Thymus (tissue), 11 donors: ENCODE data around the gene KLHL2. TPM values are rescaled to one million over a fixed set of nuclear protein-coding genes. Genes with fewer than 3 reads are reported as not detected.
"Not testable (repeated sequence)": the region's sequence is repeated elsewhere in the genome, so short reads cannot be mapped to it uniquely, and the experiment has no call there.

ENCODE experiments used
- DNase-seq, 9 donors: peaks; one replicate each; pipeline ENCODE4 v3.0.0-alpha.2; 2013; ENCODE audit warnings: low spot score in 9 of 9, low read depth in 6 of 9, missing footprints in 1 of 9
- H3K27ac ChIP-seq, 2 donors: one replicate each; pipeline ENCODE4 v1.5.1; 2013; ENCODE audit warnings: control low read depth in 1 of 2, low read depth in 1 of 2, low read length in 1 of 2, mild to moderate bottlenecking in 1 of 2, moderate library complexity in 1 of 2
- H3K27me3 ChIP-seq, 2 donors: one replicate each; pipeline ENCODE4 v1.5.1; 2013; ENCODE audit warnings: low read length in 1 of 2; ENCODE audit not compliant: control insufficient read depth in 2 of 2, insufficient read depth in 1 of 2
- H3K36me3 ChIP-seq, 2 donors: one replicate each; pipeline ENCODE4 v1.5.1; 2013; ENCODE audit warnings: low read length in 1 of 2, mild to moderate bottlenecking in 1 of 2, moderate library complexity in 1 of 2; ENCODE audit not compliant: control insufficient read depth in 2 of 2, insufficient read depth in 2 of 2
- H3K4me1 ChIP-seq, 2 donors: one replicate each; pipeline ENCODE4 v1.5.1; 2013; ENCODE audit warnings: low read length in 2 of 2; ENCODE audit not compliant: control insufficient read depth in 2 of 2, insufficient read depth in 2 of 2
- H3K4me3 ChIP-seq, 2 donors: one replicate each; pipeline ENCODE4 v1.5.1; 2013; ENCODE audit warnings: low read length in 2 of 2, control low read depth in 1 of 2, mild to moderate bottlenecking in 1 of 2
- H3K9me3 ChIP-seq, 2 donors: one replicate each; pipeline ENCODE4 v1.5.1; 2013; ENCODE audit warnings: low read length in 1 of 2, mild to moderate bottlenecking in 1 of 2; ENCODE audit not compliant: control insufficient read depth in 2 of 2, insufficient read depth in 1 of 2
- WGBS: extraction: QIAGEN DNeasy Blood & Tissue Kit; methylation state at CpG from one replicate; pipeline ENCODE4 v1.1.7; 2013; 5-methylcytosine and 5-hydroxymethylcytosine counted together
- polyA plus RNA-seq: library from polyadenylated mRNA; stranded (reverse); fragments of 200-250 nt; gene quantifications from one replicate; pipeline ENCODE4 v1.2.3, GENCODE V29; 2013
- total RNA-seq: library from RNA; stranded (reverse); fragments of 120-200 nt; gene quantifications from one replicate; pipeline ENCODE4 v1.2.4, GENCODE V29; 2013
- donor health status: healthy.

KLHL2 gene
- total and polyA plus RNA-seq, 2 donors: 12.1 to 29.3 TPM

DNA sequence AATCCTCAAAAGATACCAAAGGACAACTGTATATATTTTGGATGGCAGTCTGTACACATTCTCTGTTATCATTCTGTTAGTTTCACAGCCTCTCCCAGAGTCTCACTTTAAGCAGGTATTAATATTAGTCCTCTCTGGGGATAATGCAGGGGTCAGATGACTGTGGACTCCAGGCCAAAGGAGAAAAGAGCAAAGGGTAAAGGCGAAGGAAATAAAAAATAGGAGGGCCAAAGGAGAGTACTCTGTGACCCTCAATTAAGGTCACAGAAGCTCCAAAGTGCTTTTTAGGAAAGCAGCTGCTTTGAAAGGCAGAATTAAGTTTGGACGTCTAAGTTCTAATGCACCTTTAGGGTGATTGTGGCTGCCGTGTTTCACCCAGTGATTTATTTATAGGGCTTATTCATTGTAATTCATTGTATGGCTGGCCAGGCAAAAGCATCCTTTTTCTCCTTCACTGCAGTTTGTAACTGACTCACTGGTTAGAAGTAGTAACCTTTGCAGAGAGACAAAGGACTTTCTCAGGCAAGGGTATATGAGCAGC lies 127.9 kb downstream of the KLHL2 start:
- H3K4me1 ChIP-seq: no peaks in the 10 kb centered on the region
- WGBS: 96% methylated on average over 3 of the region's 3 CpGs
- H3K36me3 ChIP-seq: peaks cover 6 to 38% of the 10 kb centered on the region in 2 donors
- H3K27ac ChIP-seq: no peak overlapping the region
- DNase-seq: no peak
- H3K4me3 ChIP-seq: no peak overlapping the region
- H3K9me3 ChIP-seq: no peaks in the 10 kb centered on the region
- no peaks in the 10 kb centered on the region for H3K27me3 ChIP-seq

- Histone ChIP-seq H3K4me1 (no peaks in the 10 kb centered on the region), H3K36me3 (peaks cover 3 to 43% of the 10 kb centered on the region in 2 donors), H3K9me3 (no peaks in the 10 kb centered on the region), H3K27ac (no peak overlapping the region), H3K4me3 (no peak overlapping the region), H3K27me3 (no peaks in the 10 kb centered on the region)
- no peak for DNase-seq
- WGBS: 97% methylated on average over 6 of the region's 6 CpGs
Measured at GRCh38 chr4:165336743-165337142, 129.4 kb downstream of the KLHL2 start.

DNA sequence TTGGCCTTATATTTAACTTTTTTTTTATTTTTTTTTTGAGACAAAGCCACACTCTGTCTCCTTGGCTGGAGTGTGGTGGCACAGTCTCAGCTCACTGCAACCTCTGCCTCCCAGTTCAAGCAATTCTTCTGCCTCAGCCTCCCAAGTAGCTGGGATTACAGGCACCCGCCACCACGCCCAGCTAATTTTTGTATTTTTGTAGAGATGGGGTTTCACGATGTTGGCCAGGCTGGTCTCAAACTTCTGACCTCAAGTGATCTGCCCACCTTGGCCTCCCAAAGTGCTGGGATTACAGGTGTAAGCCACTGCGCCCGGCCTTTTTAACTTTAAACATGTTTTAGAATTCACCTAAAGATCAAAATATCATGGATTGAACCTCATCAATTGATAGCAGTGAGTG lies 135.0 kb downstream of the KLHL2 start:
- DNase-seq, H3K4me3 ChIP-seq, H3K9me3 ChIP-seq, H3K27ac ChIP-seq, H3K4me1 ChIP-seq, H3K27me3 ChIP-seq: not testable (repeated sequence)
- peaks cover 3 to 19% of the 10 kb centered on the region in 2 donors for H3K36me3 ChIP-seq
- 99% methylated on average over 5 of the region's 5 CpGs for WGBS

DNA sequence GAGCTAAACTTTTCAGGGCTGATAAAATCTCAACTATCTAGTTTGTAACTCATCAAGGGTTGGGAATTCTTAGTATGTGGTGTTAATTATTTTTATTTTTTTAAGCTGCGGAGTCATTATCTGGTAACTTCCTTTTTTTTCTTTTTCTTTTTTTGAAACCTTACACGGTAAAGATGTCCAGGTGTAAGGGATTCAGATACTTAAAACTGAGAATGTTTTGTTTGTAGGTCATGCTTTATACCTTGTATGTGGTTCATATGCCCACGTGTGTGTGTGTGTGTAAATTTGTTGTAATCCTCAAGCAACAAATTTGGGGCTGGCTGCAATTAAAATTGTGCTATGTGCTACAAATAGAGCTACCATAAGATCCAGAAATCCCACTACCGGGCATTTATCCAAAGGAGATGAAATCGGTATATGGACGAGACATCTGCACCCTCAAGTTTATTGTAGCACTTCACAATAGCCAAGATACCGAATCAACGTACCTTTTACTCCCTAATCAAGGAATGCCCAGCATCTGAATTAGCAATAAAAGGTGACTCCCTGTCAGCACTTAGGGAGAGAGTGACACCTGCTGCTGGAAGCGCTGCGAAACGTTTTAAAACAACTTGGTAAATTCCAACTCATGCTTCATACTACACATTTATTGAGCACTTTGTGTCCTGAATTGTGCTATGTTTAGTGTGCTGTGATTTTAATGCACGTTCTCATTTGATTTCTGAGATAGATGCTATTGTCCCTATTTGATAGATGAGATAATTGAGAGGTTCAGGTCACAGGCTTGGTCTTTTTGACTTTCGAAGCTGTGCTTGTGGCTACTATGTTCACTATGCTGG lies 136.2 kb downstream of the KLHL2 start:
- WGBS: 89% methylated on average over 13 of the region's 13 CpGs
- no peaks in the 10 kb centered on the region for H3K4me1 ChIP-seq
- H3K27ac ChIP-seq: no peak overlapping the region
- no peaks in the 10 kb centered on the region for H3K27me3 ChIP-seq
- peak in 3 of 9 donors; percentile 18 to 29 (median 21) for DNase-seq
- H3K4me3 ChIP-seq: no peak overlapping the region
- H3K9me3 ChIP-seq: no peaks in the 10 kb centered on the region
- H3K36me3 ChIP-seq: peaks cover 3 to 19% of the 10 kb centered on the region in 2 donors

- Histone ChIP-seq H3K27me3 (no peaks in the 10 kb centered on the region), H3K4me3 (no peak overlapping the region), H3K9me3 (no peaks in the 10 kb centered on the region), H3K36me3 (peaks cover 0 to 8% of the 10 kb centered on the region in 2 donors), H3K4me1 (no peaks in the 10 kb centered on the region), H3K27ac (no peak overlapping the region)
- 91% methylated on average over 10 of the region's 10 CpGs for WGBS
- no peak for DNase-seq
Measured at GRCh38 chr4:165345666-165346417, 138.5 kb downstream of the KLHL2 start.

DNA sequence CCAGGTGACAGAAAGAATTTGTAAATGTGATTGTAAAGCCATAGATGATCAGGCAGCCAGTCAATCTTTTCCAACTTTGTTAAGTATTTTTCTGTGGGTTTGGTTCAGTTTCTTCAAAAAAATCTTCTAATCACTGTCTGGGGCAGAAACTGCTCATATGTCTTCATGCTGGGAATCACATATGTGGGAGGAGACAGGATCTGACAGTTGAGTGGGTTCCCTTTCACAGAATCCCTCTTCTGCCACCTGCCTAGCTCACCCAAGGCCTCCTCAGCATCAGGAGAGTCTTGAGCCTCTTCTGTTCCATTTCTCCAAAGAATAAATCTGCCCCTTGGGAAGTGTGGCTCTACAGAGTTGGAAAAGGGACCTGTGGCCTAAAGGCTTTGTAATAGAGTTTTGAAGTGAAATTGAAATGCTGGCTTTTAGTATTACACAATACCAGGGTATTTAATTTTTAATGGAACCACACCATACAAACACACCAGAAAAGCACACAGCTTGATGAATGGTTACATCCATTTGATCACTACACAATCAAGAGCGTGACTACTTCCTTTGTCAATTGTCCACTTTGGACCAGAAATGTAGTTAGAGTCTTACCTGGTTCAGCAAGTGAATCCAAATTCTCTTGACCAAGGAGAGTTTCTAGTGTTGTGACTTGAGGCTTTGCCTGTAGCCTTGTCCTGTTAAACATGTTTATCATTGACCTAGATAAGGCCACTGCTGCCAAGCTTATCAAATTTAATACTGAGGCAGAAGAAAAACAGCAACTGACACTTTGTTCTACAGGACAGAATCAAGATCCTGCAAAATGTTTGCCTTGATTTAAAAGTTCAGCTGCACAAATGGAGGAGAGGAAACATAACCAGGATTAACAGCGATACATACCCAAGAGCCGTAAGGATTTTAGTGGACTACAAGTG lies 140.5 kb downstream of the KLHL2 start:
- DNase-seq: no peak
- WGBS: 82% methylated on average over 3 of the region's 3 CpGs
- H3K4me3 ChIP-seq: no peak overlapping the region

GRCh38 chr4:165351359-165352130 lies 144.2 kb downstream of the KLHL2 start:
- no peak overlapping the region for H3K27ac ChIP-seq
- WGBS: 94% methylated on average over 5 of the region's 5 CpGs
- no peak for DNase-seq

More for the DNA sequence above, 140.5 kb downstream of the KLHL2 start:
- H3K9me3 ChIP-seq: no peaks in the 10 kb centered on the region
- no peaks in the 10 kb centered on the region for H3K4me1 ChIP-seq
- no peak overlapping the region for H3K27ac ChIP-seq
- H3K27me3 ChIP-seq: no peaks in the 10 kb centered on the region
- no peaks in the 10 kb centered on the region for H3K36me3 ChIP-seq

GRCh38 chr4:165355900-165356300 lies 148.5 kb downstream of the KLHL2 start:
- no peaks in the 10 kb centered on the region for H3K36me3 ChIP-seq
- 19% methylated on average over 2 of the region's 2 CpGs for WGBS
- no peak overlapping the region for H3K4me3 ChIP-seq
- DNase-seq: peak in 4 of 9 donors; percentile 9 to 41 (median 24)
- H3K4me1 ChIP-seq: no peaks in the 10 kb centered on the region
- no peak overlapping the region for H3K27ac ChIP-seq
- H3K27me3 ChIP-seq: peaks cover 0 to 6% of the 10 kb centered on the region in 2 donors
- H3K9me3 ChIP-seq: no peaks in the 10 kb centered on the region

More at GRCh38 chr4:165351359-165352130, 144.2 kb downstream of the KLHL2 start:
- H3K36me3 ChIP-seq: no peaks in the 10 kb centered on the region
- no peaks in the 10 kb centered on the region for H3K27me3 ChIP-seq
- no peak overlapping the region for H3K4me3 ChIP-seq
- no peaks in the 10 kb centered on the region for H3K9me3 ChIP-seq
- H3K4me1 ChIP-seq: no peaks in the 10 kb centered on the region
